Suprapubic skin (tissue), 4 donors: ENCODE data around the gene DIP2C. TPM values are rescaled to one million over a fixed set of nuclear protein-coding genes. Genes with fewer than 3 reads are reported as not detected.
"Not testable (repeated sequence)": the region's sequence is repeated elsewhere in the genome, so short reads cannot be mapped to it uniquely, and the experiment has no call there.

Experiments
- DNase-seq, 2 donors: peaks; one replicate each; pipeline ENCODE4 v3.0.0-alpha.2; 2019; ENCODE audit warnings: low spot score in 2 of 2
- H3K27ac ChIP-seq: fragments of 200-600 bp; sonication (generic); one replicate; pipeline ENCODE4 v1.5.1; 2019
- H3K27me3 ChIP-seq: fragments of 200-600 bp; sonication (generic); one replicate; pipeline ENCODE4 v1.5.1; 2019
- H3K36me3 ChIP-seq: fragments of 200-600 bp; sonication (generic); one replicate; pipeline ENCODE4 v1.5.1; 2019
- H3K4me1 ChIP-seq: fragments of 200-600 bp; sonication (generic); one replicate; pipeline ENCODE4 v1.5.1; 2019
- H3K4me3 ChIP-seq: fragments of 200-600 bp; sonication (generic); one replicate; pipeline ENCODE4 v1.5.1; 2019; ENCODE audit warnings: mild to moderate bottlenecking
- H3K9me3 ChIP-seq: fragments of 200-600 bp; sonication (generic); one replicate; pipeline ENCODE4 v1.5.1; 2019
- EP300 ChIP-seq: sonication (generic); formaldehyde crosslinking; IDR thresholded peaks from one replicate; pipeline ENCODE4 v1.6.1; 2017; ENCODE audit warnings: antibody characterized with exemption
- POLR2A ChIP-seq, 2 donors: fragments of 450-650 bp; IDR thresholded peaks; one replicate each; pipeline ENCODE4 v1.6.1; 2017; ENCODE audit warnings: antibody characterized with exemption in 2 of 2, mild to moderate bottlenecking in 2 of 2, moderate library complexity in 2 of 2
- POLR2AphosphoS5 ChIP-seq, 3 donors: sonication (generic); formaldehyde crosslinking; IDR thresholded peaks; one replicate each; pipeline ENCODE4 v1.6.1; 2017; ENCODE audit warnings: antibody characterized with exemption in 3 of 3
- WGBS: methylation state at CpG from one replicate; pipeline ENCODE4 v1.1.5; 2018; 5-methylcytosine and 5-hydroxymethylcytosine counted together
- total RNA-seq, 4 donors: library from RNA; depleted of rRNA; stranded (reverse); fragments of >200 nt; gene quantifications; one replicate each; pipeline ENCODE4 v1.1.0, GENCODE V29; 2016
- TF ChIP-seq, protein P1 (sequence below), 2 donors: fragments of 200-600 bp in 1 of 2; fragments of 450-650 bp in 1 of 2; sonication (generic) in 1 of 2; IDR thresholded peaks; one replicate each; pipeline ENCODE4 v1.5.1; 2016 to 2019; ENCODE audit warnings: antibody characterized with exemption in 2 of 2, mild to moderate bottlenecking in 1 of 2, moderate library complexity in 1 of 2

Gene DIP2C
- total RNA-seq, 4 donors from 2014 or later: 6.7 to 23.3 (median 14.7) TPM

DNA sequence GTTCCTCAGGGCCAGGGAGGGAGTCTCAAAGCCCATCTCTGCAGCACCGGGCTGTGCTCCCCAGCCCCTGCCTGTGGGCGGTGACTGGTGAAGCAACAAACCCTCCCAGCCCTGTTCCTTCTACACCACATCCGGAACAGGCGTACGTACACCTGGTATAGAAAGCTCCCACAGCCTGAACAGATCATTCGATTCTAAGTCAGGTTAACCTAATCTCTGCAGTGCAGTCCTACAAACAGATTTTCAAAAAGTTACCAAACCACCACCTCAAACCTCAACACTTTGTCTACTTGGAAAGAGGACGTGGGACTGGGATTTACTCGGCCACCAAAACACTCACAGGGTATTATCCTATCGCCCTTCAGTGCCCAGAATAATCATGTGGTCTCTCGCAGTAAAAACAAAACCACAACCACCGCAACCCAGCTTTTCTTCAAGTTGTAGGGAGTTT lies 238.4 kb downstream of the DIP2C start:
- 83% methylated on average over 11 of the region's 11 CpGs for WGBS
- Histone ChIP-seq H3K36me3 (no peaks in the 10 kb centered on the region), H3K27me3 (no peaks in the 10 kb centered on the region), H3K27ac (no peak overlapping the region), H3K4me1 (peaks cover 10% of the 10 kb centered on the region), H3K4me3 (no peak overlapping the region), H3K9me3 (no peaks in the 10 kb centered on the region)
- no peak for DNase-seq
- TF ChIP-seq, protein P1, sequence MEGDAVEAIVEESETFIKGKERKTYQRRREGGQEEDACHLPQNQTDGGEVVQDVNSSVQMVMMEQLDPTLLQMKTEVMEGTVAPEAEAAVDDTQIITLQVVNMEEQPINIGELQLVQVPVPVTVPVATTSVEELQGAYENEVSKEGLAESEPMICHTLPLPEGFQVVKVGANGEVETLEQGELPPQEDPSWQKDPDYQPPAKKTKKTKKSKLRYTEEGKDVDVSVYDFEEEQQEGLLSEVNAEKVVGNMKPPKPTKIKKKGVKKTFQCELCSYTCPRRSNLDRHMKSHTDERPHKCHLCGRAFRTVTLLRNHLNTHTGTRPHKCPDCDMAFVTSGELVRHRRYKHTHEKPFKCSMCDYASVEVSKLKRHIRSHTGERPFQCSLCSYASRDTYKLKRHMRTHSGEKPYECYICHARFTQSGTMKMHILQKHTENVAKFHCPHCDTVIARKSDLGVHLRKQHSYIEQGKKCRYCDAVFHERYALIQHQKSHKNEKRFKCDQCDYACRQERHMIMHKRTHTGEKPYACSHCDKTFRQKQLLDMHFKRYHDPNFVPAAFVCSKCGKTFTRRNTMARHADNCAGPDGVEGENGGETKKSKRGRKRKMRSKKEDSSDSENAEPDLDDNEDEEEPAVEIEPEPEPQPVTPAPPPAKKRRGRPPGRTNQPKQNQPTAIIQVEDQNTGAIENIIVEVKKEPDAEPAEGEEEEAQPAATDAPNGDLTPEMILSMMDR (IDR thresholded peaks at IDR 0.05): no peak
- TF ChIP-seq POLR2AphosphoS5 (IDR thresholded peaks at IDR 0.05): no peak
- no peak for TF ChIP-seq EP300
- no peak for TF ChIP-seq POLR2A (IDR thresholded peaks at IDR 0.05)

DNA sequence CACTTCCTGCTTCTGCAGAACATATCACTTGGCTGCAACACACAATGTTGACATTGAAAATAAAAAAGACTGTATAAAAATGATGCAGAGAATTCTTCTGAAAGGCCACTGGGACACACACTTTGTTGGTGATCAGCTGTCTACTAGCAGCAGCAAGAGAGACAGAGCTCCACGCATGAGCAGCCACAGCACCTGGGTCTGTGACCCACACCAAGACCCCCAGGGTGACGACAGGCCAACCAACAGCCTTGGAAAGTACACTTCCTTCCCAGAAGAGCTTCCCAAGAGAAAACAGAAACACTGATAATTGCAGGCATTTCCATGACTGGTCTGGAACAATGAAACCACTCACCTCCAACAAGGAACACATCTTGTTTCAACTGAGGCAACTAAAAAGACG lies 239.0 kb downstream of the DIP2C start:
- Histone ChIP-seq H3K9me3 (no peaks in the 10 kb centered on the region), H3K4me1 (peaks cover 10% of the 10 kb centered on the region), H3K27me3 (no peaks in the 10 kb centered on the region), H3K4me3 (no peak overlapping the region), H3K27ac (no peak overlapping the region), H3K36me3 (no peaks in the 10 kb centered on the region)
- WGBS: 89% methylated on average over 3 of the region's 3 CpGs
- DNase-seq: no peak
- TF ChIP-seq, protein P1 (IDR thresholded peaks at IDR 0.05): no peak
- TF ChIP-seq POLR2AphosphoS5 (IDR thresholded peaks at IDR 0.05) (no peak), POLR2A (IDR thresholded peaks at IDR 0.05) (no peak)

DNA sequence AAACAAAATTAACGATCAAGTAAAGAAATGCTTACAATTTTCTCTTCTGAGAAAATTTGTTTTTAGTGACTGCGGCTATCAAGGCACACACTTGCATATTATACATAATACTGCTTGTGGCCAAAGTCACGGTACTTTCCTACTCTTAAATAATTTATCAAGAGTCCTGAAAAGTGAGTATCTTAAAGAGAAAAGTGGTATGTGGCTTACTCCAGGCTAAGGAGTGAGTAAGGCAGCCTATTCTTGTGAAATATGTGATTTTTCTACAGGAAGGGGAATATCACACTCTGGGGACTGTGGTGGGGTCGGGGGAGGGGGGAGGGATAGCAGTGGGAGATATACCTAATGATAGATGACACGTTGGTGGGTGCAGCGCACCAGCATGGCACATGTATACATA lies 240.1 kb downstream of the DIP2C start:
- H3K27me3 ChIP-seq, DNase-seq, H3K4me1 ChIP-seq, H3K36me3 ChIP-seq, H3K4me3 ChIP-seq, H3K27ac ChIP-seq, H3K9me3 ChIP-seq: not testable (repeated sequence)
- 87% methylated on average over 5 of the region's 6 CpGs for WGBS

DNA sequence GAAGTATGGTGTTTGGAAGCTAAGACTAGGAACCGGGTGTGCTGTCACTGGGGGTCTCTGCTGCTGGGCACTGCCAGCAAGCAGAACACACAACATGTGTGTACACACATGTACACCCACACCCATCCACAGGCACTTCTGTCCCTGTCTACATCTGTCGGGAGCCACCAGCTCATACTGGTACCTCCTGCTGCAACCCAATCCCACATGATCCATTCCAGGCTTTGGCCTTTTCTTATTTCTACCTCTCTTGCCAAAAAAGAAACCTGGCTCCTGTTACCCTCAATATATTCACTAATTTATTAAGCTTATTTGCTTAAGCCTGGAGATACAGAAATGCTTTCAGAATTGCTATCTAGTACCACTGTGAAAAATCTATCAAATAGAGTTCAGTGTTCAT lies 246.0 kb downstream of the DIP2C start:
- TF ChIP-seq EP300 (no peak), POLR2A (IDR thresholded peaks at IDR 0.05) (no peak), POLR2AphosphoS5 (IDR thresholded peaks at IDR 0.05) (no peak)
- TF ChIP-seq, protein P1 (IDR thresholded peaks at IDR 0.05): no peak
- no peak overlapping the region for H3K27ac ChIP-seq
- no peaks in the 10 kb centered on the region for H3K36me3 ChIP-seq
- H3K4me1 ChIP-seq: no peaks in the 10 kb centered on the region
- H3K9me3 ChIP-seq: no peaks in the 10 kb centered on the region
- no peak for DNase-seq
- H3K4me3 ChIP-seq: no peak overlapping the region
- WGBS: 73% methylated on average over 2 of the region's 2 CpGs
- no peaks in the 10 kb centered on the region for H3K27me3 ChIP-seq

DNA sequence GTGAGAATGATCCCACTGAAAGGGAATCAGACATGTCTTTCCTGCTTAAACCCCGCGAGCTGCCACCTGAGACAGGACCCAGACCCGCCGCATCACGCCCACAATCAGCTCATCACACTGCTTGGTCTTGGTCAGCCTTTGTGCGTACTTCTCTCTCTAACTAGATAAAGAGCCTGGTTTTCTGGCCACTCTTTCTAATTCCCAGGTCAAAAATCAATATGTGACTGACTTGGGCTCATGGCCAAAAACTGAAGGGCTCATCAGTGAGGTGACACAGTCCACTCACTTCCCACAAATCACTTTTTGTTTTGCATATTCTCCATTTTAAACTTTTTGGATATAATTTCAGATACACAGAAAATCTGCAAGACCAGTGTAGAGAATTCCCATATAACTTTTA lies 247.3 kb downstream of the DIP2C start:
- Histone ChIP-seq H3K9me3 (no peaks in the 10 kb centered on the region), H3K4me1 (no peaks in the 10 kb centered on the region), H3K27me3 (no peaks in the 10 kb centered on the region), H3K36me3 (no peaks in the 10 kb centered on the region), H3K27ac (no peak overlapping the region), H3K4me3 (no peak overlapping the region)
- 94% methylated on average over 6 of the region's 6 CpGs for WGBS
- DNase-seq: no peak
- TF ChIP-seq POLR2AphosphoS5 (IDR thresholded peaks at IDR 0.05): no peak
- no peak for TF ChIP-seq POLR2A (IDR thresholded peaks at IDR 0.05)

DNA sequence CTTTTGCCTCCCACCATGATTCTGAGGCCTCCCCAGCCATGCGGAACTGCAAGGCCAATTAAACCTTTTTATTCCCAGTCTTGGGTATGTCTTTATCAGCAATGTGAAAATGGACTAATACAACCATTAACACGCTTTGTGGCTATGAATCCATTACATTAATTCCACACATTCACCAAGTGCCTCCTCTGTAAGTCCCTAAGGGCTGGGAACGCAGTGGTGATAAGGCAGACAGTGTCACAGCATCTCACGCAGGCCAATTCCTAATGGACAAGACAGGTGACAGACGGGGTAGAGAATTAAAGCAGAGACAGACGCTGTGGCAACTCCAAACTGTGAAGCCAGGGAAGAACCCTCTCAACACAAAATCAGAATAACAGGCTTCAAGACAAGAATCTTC lies 247.8 kb downstream of the DIP2C start:
- H3K4me1 ChIP-seq: no peaks in the 10 kb centered on the region
- no peaks in the 10 kb centered on the region for H3K27me3 ChIP-seq
- 96% methylated on average over 6 of the region's 6 CpGs for WGBS
- no peak for TF ChIP-seq EP300
- TF ChIP-seq POLR2A (IDR thresholded peaks at IDR 0.05): no peak
- no peak for TF ChIP-seq POLR2AphosphoS5 (IDR thresholded peaks at IDR 0.05)
- TF ChIP-seq, protein P1 (IDR thresholded peaks at IDR 0.05): no peak
- H3K4me3 ChIP-seq: no peak overlapping the region
- no peaks in the 10 kb centered on the region for H3K36me3 ChIP-seq
- no peaks in the 10 kb centered on the region for H3K9me3 ChIP-seq
- DNase-seq: no peak
- no peak overlapping the region for H3K27ac ChIP-seq
